ENCODE measurements around the gene IDH3A.

IDH3A gene

GRCh38 chr15:78204351-78205309, 55.5 kb downstream of the IDH3A start:
- no peak for DNase-seq

- no peak for DNase-seq
Observed at GRCh38 chr15:78205337-78205736, 56.2 kb downstream of the IDH3A start.

- no peak for DNase-seq
Observed at GRCh38 chr15:78205856-78206255, 56.7 kb downstream of the IDH3A start.

- DNase-seq: no peak
Observed at GRCh38 chr15:78206326-78207109, 57.4 kb downstream of the IDH3A start.

DNA sequence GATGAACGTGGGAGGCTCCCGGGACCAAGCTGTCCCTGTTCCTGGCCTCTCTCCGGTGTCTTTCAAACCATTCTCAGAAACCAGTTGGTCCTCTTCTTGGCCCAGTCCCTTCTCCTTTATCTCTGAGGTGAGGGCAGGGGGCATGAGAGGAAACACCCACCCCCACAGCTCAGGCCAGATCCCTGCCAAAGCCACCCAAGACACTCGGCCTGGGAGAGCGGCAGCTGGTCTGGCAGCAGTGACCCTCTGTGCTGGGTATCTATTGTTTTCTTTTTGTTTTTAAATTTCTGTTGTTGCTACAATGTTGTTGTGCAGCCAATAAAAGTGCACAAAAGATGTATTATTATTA, 57.9 kb downstream of the IDH3A start:
- DNase-seq: no peak

DNA sequence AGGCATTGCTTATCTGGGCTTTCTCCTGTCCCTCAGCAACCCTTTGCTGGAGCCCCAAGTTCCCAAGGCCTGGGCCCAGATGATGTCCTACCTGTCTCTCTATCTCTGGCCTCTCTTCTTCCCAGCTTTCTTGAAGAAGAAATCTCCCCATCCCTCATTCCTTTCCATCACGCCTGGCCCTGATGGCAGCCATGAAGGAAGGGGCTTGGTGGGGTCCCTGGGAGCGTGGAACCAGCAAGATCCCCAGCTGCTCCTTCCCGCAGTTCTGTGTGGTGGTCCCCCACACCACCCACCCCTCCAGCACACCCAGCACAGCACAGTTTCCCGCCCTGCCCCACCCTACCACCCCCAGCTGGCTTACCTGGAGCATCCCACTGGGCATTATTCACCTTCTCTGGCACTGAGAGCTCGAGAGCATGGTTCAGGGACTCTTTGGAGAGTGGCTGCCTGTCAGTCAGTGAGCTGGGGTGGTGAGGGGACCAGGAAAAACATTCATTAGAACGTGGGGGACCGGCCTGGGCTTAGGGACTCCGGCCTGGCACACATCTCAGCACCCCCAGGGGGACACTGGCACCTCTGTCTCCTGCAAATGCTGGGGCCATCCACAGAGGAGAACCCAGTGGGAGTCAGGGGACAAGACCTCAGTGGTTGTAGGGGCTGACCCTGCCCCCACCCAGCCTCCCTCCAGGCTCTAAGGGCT, 58.6 kb downstream of the IDH3A start:
- DNase-seq: no peak

- DNase-seq: no peak
Observed at GRCh38 chr15:78208341-78208844, 59.2 kb downstream of the IDH3A start.

GRCh38 chr15:78208887-78209645, 59.9 kb downstream of the IDH3A start:
- no peak for DNase-seq

DNA sequence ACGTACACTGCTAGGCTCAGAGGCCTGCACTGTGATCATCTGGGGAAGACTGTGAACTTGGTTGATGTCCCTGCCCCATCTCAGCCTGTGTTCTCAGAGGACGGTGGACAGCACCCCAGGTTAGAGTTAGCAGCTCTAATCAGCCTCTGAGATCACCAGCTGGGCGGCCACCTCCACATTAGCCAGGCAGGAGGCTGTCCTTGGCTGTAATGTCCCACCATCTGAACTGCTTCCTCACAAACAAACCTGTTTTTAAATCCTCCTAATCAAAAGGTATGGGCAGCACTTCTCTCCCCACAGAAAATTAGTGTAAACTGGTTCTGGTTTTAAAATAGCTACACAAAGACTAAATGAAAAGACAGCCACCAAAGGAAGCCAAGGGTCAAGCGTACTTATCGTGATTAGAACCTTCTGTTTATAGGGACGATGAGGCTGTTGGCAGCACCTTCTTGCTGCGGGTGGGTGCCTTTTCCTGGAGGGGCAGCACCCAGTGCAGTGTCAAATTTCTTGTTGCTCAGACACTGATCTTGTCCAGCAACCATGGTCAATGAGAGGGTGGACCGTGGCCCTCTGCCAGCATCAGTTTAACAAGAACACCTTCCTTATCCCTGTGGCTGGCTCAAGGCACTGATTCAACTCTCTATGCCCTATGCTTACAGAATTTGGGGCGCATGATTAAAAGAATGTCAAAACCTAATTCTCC, 60.6 kb downstream of the IDH3A start:
- DNase-seq: no peak

GRCh38 chr15:78210349-78210717, 61.2 kb downstream of the IDH3A start:
- DNase-seq: no peak

GRCh38 chr15:78211189-78211921, 62.2 kb downstream of the IDH3A start:
- no peak for DNase-seq

DNA sequence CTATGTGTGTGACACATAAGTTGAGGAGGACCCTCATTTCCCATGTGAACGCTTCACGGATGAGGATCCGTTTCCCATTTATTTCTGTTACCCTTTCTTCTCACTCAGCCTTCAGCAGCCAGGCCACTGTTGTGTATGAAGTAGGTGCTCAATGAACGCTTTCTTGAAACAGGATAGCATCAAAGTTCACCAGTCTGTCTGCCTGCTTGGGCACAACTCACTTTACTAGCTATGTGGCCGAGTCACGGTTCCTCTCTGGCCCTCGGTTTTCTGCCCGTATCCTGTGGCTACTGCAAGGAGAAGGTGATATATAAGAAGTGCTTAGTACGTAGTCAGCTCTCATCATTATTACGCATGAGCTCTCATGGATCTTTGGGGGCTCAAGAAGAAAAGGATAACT, 62.8 kb downstream of the IDH3A start:
- DNase-seq: no peak

DNA sequence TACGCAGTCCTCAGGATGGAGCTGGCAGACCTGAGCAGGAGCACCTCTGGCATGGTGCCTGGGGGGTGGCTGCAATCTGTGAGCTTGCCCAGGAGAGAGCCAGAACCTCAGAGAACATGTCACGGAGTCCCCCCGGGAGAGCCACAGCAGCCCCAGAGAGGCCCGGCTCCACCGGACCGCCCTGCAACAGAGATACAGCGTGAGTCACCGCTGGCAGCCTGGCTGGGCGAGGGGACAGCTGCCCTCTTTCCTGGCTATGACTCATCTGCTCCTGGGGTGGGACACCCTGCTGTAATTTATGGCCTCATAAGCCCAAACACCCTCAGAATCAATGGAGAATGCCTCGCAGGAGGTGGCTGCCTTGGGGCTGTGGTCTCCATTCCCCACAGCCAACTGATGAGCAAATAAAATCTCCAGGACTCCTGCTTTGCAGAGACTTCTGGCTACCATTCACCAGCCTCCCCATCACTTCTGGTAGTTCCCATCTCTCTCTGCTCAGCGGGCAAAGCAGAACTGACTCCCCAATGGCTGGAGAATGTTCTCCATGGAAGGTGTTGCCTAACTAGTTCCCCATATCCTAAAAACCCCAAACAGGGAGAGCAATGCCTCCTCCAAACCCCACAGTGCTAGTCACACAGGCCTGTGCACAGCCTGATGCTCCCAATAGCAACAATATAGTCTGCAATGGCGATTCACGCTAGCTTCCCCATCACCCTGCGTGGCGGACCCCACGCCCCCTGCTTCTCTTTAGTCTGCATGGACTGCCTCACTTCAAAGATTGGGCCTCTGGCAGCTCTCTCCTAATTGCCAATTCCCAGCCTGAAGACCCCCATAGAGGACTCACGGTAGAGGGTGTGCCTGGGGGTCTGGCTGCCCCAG, 63.6 kb downstream of the IDH3A start:
- DNase-seq: no peak

GRCh38 chr15:78213425-78213750, 64.2 kb downstream of the IDH3A start:
- DNase-seq: no peak

GRCh38 chr15:78213956-78214355, 64.8 kb downstream of the IDH3A start:
- DNase-seq: no peak

GRCh38 chr15:78216276-78217104, 67.3 kb downstream of the IDH3A start:
- DNase-seq: no peak

- no peak for DNase-seq
Observed at GRCh38 chr15:78220713-78221112, 71.6 kb downstream of the IDH3A start.
